ENCODE measurements around the gene AMPH. TPM values are rescaled to one million over a fixed set of nuclear protein-coding genes. Genes with fewer than 3 reads are reported as not detected.

AMPH gene
- total RNA-seq, 1 donor from 2014 or later = 1.8 TPM

GRCh38 chr7:38477333-38477732 lies 153.8 kb downstream of the AMPH start:
- Mint-ChIP-seq H3K4me1 (ENCODE audit: low read depth) (no peaks in the 10 kb centered on the region), H3K27me3 (no peaks in the 10 kb centered on the region), H3K36me3 (ENCODE audit: insufficient read depth) (no peaks in the 10 kb centered on the region), H3K9me3 (ENCODE audit: low read depth) (no peaks in the 10 kb centered on the region), H3K4me3 (ENCODE audit: low read depth) (no peak overlapping the region), H3K27ac (no peak overlapping the region)
- no peak for TF ChIP-seq CTCF (IDR thresholded peaks at IDR 0.05; ENCODE audit: unreplicated experiment)
- no peak for DNase-seq (ENCODE audit: low spot score, unreplicated experiment)

GRCh38 chr7:38476764-38477163 lies 154.4 kb downstream of the AMPH start:
- no peak for TF ChIP-seq CTCF (IDR thresholded peaks at IDR 0.05; ENCODE audit: unreplicated experiment)
- no peaks in the 10 kb centered on the region for H3K9me3 Mint-ChIP-seq (ENCODE audit: low read depth)
- H3K4me3 Mint-ChIP-seq (ENCODE audit: low read depth) = no peak overlapping the region
- DNase-seq (ENCODE audit: low spot score, unreplicated experiment) = no peak
- no peaks in the 10 kb centered on the region for H3K4me1 Mint-ChIP-seq (ENCODE audit: low read depth)
- no peaks in the 10 kb centered on the region for H3K27me3 Mint-ChIP-seq
- H3K27ac Mint-ChIP-seq = no peak overlapping the region
- no peaks in the 10 kb centered on the region for H3K36me3 Mint-ChIP-seq (ENCODE audit: insufficient read depth)

- no peak for TF ChIP-seq CTCF (IDR thresholded peaks at IDR 0.05; ENCODE audit: unreplicated experiment)
- Mint-ChIP-seq H3K9me3 (ENCODE audit: low read depth) (no peaks in the 10 kb centered on the region), H3K4me1 (ENCODE audit: low read depth) (no peaks in the 10 kb centered on the region), H3K27ac (no peak overlapping the region), H3K27me3 (no peaks in the 10 kb centered on the region), H3K4me3 (ENCODE audit: low read depth) (no peak overlapping the region), H3K36me3 (ENCODE audit: insufficient read depth) (no peaks in the 10 kb centered on the region)
- no peak for DNase-seq (ENCODE audit: low spot score, unreplicated experiment)
Measured at GRCh38 chr7:38465956-38466355, 165.2 kb downstream of the AMPH start.

- Mint-ChIP-seq H3K4me1 (ENCODE audit: low read depth) (no peaks in the 10 kb centered on the region), H3K27me3 (no peaks in the 10 kb centered on the region), H3K27ac (no peak overlapping the region), H3K4me3 (ENCODE audit: low read depth) (no peak overlapping the region), H3K36me3 (ENCODE audit: insufficient read depth) (no peaks in the 10 kb centered on the region), H3K9me3 (ENCODE audit: low read depth) (peaks cover 5% of the 10 kb centered on the region)
- TF ChIP-seq CTCF (IDR thresholded peaks at IDR 0.05; ENCODE audit: unreplicated experiment) = no peak
- no peak for DNase-seq (ENCODE audit: low spot score, unreplicated experiment)
Measured at GRCh38 chr7:38463277-38464225, 167.6 kb downstream of the AMPH start.

GRCh38 chr7:38462819-38463218 lies 168.4 kb downstream of the AMPH start:
- no peak for DNase-seq (ENCODE audit: low spot score, unreplicated experiment)
- Mint-ChIP-seq H3K36me3 (ENCODE audit: insufficient read depth) (no peaks in the 10 kb centered on the region), H3K27me3 (no peaks in the 10 kb centered on the region), H3K27ac (no peak overlapping the region), H3K4me3 (ENCODE audit: low read depth) (no peak overlapping the region), H3K4me1 (ENCODE audit: low read depth) (no peaks in the 10 kb centered on the region), H3K9me3 (ENCODE audit: low read depth) (peaks cover 11% of the 10 kb centered on the region)
- no peak for TF ChIP-seq CTCF (IDR thresholded peaks at IDR 0.05; ENCODE audit: unreplicated experiment)

All from progenitor cell of endocrine pancreas (in vitro differentiated cells).